Nephron (organoid): ENCODE measurements around the gene KAT7.
"Not testable (repeated sequence)": the region's sequence is repeated elsewhere in the genome, so short reads cannot be mapped to it uniquely, and the experiment has no call there.

Experiments used
- H3K27ac Mint-ChIP-seq, 3 experiments: 2 replicates each; pipeline ENCODE4 v1.8.0; 2020; ENCODE audit warnings: mixed read lengths in 3 of 3, mild to moderate bottlenecking in 2 of 3, moderate library complexity in 1 of 3
- H3K27me3 Mint-ChIP-seq: 2 replicates; pipeline ENCODE4 v1.8.0; 2021; ENCODE audit warnings: low read depth, mild to moderate bottlenecking, moderate library complexity, mixed read lengths
- H3K36me3 Mint-ChIP-seq: 2 replicates; pipeline ENCODE4 v1.8.0; 2020; ENCODE audit warnings: low read depth, mixed read lengths
- H3K4me1 Mint-ChIP-seq: 2 replicates; pipeline ENCODE4 v1.8.0; 2020; ENCODE audit warnings: mixed read lengths
- H3K4me3 Mint-ChIP-seq, 3 experiments: 2 replicates each; pipeline ENCODE4 v1.8.0; 2020; ENCODE audit warnings: mild to moderate bottlenecking in 3 of 3, mixed read lengths in 3 of 3, moderate library complexity in 2 of 3
- H3K9me3 Mint-ChIP-seq: 2 replicates; pipeline ENCODE4 v1.8.0; 2020; ENCODE audit warnings: mixed read lengths
- TF ChIP-seq, protein P1 (sequence below), 3 experiments: fragments of 200-600 bp; sonication (generic); IDR thresholded peaks; one replicate each; pipeline ENCODE4 v1.5.0; 2021; ENCODE audit warnings: antibody characterized with exemption in 3 of 3; ENCODE audit not compliant: unreplicated experiment in 3 of 3

The KAT7 gene

DNA sequence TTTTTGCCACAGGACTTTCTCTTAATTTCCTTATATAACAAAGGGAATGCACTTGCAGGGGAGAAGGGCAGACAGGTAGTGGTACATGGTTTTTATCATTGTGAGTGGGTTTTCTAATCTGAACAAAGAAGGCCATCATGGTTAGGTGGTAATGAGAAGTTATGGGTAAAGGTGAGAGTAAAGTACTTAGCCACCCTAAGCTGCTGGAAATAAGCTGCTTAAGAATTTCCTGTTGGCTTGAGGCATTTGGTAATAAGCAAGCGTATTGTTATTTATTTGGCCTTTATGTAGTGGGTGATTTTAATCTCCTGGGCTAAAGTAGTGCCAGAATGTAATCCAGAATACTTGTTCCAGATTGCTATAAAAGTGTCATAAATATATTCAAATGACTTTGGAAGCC lies 32.3 kb downstream of the KAT7 start:
- H3K4me3 Mint-ChIP-seq = no peak overlapping the region
- no peaks in the 10 kb centered on the region for H3K4me1 Mint-ChIP-seq
- no peak overlapping the region for H3K27ac Mint-ChIP-seq
- TF ChIP-seq, protein P1, sequence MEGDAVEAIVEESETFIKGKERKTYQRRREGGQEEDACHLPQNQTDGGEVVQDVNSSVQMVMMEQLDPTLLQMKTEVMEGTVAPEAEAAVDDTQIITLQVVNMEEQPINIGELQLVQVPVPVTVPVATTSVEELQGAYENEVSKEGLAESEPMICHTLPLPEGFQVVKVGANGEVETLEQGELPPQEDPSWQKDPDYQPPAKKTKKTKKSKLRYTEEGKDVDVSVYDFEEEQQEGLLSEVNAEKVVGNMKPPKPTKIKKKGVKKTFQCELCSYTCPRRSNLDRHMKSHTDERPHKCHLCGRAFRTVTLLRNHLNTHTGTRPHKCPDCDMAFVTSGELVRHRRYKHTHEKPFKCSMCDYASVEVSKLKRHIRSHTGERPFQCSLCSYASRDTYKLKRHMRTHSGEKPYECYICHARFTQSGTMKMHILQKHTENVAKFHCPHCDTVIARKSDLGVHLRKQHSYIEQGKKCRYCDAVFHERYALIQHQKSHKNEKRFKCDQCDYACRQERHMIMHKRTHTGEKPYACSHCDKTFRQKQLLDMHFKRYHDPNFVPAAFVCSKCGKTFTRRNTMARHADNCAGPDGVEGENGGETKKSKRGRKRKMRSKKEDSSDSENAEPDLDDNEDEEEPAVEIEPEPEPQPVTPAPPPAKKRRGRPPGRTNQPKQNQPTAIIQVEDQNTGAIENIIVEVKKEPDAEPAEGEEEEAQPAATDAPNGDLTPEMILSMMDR (IDR thresholded peaks at IDR 0.05; ENCODE audit: unreplicated experiment in 3 of 3) = no peak
- H3K36me3 Mint-ChIP-seq = peaks cover 68% of the 10 kb centered on the region
- no peaks in the 10 kb centered on the region for H3K27me3 Mint-ChIP-seq
- no peaks in the 10 kb centered on the region for H3K9me3 Mint-ChIP-seq

DNA sequence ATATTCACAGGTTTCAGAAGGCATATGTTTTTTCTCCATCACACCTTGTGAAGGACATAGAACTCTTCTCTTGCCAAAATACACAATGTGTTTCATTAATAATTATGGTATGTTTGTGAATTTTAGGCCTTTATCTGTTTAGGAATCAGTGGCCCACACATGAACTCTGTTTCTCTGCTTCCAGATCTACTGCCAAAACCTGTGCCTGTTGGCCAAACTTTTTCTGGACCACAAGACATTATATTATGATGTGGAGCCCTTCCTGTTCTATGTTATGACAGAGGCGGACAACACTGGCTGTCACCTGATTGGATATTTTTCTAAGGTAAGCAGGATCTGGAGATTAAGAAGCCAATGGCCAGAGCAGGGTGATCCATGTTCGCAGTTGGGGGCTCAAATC lies 33.0 kb downstream of the KAT7 start:
- H3K4me1 Mint-ChIP-seq = no peaks in the 10 kb centered on the region
- peaks cover 74% of the 10 kb centered on the region for H3K36me3 Mint-ChIP-seq
- no peak overlapping the region for H3K4me3 Mint-ChIP-seq
- TF ChIP-seq, protein P1 (IDR thresholded peaks at IDR 0.05; ENCODE audit: unreplicated experiment in 3 of 3) = no peak
- H3K27ac Mint-ChIP-seq = no peak overlapping the region
- H3K9me3 Mint-ChIP-seq = no peaks in the 10 kb centered on the region
- H3K27me3 Mint-ChIP-seq = no peaks in the 10 kb centered on the region

DNA sequence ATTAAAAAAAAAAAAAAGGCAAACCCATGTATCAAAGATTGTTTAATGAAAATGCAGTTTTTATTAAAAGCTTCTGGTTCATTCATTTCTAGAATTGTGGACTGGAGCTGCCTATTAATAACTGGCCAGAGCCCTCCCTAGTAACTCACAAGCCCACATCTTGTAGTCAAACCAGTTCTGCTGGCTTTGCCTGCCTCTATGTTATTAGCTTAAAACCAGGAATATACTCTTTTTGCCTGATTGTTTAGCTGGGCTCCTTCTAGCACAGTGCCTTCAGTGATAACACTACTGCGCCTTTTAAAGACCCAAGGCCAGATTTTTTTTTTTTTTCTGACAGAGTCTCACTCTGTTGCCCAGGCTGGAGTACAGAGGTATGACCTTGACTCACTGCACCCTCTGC lies 33.4 kb downstream of the KAT7 start:
- Mint-ChIP-seq H3K27ac (no peak overlapping the region), H3K4me1 (no peaks in the 10 kb centered on the region), H3K9me3 (no peaks in the 10 kb centered on the region), H3K4me3 (no peak overlapping the region), H3K27me3 (no peaks in the 10 kb centered on the region), H3K36me3 (peaks cover 69% of the 10 kb centered on the region)
- TF ChIP-seq, protein P1 (IDR thresholded peaks at IDR 0.05; ENCODE audit: unreplicated experiment in 3 of 3) = no peak

DNA sequence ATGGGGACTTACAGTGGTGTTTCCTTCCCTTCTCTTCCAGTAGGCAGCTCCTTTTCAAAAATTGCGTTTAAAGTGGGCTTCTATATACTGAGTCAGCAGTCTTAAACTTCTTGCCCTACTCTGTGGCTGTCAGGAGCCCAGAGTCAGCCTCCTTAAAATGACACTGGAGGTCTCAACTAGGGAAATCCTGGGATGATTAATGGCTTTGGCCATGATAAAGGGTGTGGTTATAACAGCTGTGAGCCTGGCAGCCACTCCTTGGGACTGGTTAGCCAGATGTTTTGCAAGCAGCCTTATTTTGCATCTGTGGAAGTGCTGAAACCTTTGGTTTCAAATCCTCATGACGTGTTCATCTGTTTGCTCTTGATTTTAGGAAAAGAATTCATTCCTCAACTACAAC lies 34.3 kb downstream of the KAT7 start:
- H3K36me3 Mint-ChIP-seq = peaks cover 72% of the 10 kb centered on the region
- no peak overlapping the region for H3K27ac Mint-ChIP-seq
- no peak overlapping the region for H3K4me3 Mint-ChIP-seq
- TF ChIP-seq, protein P1 (IDR thresholded peaks at IDR 0.05; ENCODE audit: unreplicated experiment in 3 of 3) = no peak
- H3K4me1 Mint-ChIP-seq = no peaks in the 10 kb centered on the region
- no peaks in the 10 kb centered on the region for H3K9me3 Mint-ChIP-seq
- no peaks in the 10 kb centered on the region for H3K27me3 Mint-ChIP-seq

DNA sequence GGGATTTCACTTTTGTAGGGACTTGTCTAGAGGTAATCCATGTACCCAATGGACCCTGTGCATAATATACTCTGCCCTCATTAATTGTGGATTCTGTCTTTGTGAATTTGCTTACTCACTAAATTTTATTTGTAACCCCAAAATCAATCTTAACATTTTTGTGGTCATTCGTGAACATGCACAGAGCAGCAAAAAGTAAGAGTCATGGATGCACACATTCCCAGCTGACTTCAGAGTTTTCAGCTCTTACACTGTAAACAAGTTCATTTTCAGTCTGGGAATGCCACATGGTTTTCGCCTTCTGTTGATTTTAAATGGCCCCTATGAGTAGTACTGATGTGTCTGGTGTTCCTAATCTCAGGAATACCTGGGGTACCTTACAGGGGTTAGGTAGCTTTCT lies 35.1 kb downstream of the KAT7 start:
- H3K4me3 Mint-ChIP-seq = no peak overlapping the region
- peaks cover 72% of the 10 kb centered on the region for H3K36me3 Mint-ChIP-seq
- no peaks in the 10 kb centered on the region for H3K27me3 Mint-ChIP-seq
- H3K27ac Mint-ChIP-seq = no peak overlapping the region
- H3K9me3 Mint-ChIP-seq = no peaks in the 10 kb centered on the region
- H3K4me1 Mint-ChIP-seq = no peaks in the 10 kb centered on the region
- TF ChIP-seq, protein P1 (IDR thresholded peaks at IDR 0.05; ENCODE audit: unreplicated experiment in 3 of 3) = no peak

DNA sequence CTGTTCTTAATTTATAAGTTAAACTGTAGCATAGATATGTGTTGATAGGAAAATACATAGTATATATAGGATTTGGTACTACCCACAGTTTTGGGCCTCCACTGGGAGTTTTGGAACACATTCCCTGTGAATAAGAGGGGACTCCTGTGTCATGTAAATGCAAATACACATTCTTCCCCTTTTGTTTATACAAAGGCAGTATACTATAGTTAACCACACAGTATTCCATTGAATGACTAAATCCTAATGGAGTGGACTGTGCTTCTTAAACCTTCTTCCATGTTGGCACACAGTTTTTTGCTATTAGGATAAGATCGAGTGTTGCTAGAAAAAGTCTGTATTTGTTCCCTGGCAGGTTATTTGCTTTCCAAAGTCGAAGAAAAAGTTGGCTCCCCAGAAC lies 37.2 kb downstream of the KAT7 start:
- TF ChIP-seq, protein P1 (IDR thresholded peaks at IDR 0.05; ENCODE audit: unreplicated experiment in 3 of 3) = no peak
- no peaks in the 10 kb centered on the region for H3K27me3 Mint-ChIP-seq
- no peaks in the 10 kb centered on the region for H3K4me1 Mint-ChIP-seq
- H3K36me3 Mint-ChIP-seq = peaks cover 72% of the 10 kb centered on the region
- H3K27ac Mint-ChIP-seq = no peak overlapping the region
- no peak overlapping the region for H3K4me3 Mint-ChIP-seq
- no peaks in the 10 kb centered on the region for H3K9me3 Mint-ChIP-seq

DNA sequence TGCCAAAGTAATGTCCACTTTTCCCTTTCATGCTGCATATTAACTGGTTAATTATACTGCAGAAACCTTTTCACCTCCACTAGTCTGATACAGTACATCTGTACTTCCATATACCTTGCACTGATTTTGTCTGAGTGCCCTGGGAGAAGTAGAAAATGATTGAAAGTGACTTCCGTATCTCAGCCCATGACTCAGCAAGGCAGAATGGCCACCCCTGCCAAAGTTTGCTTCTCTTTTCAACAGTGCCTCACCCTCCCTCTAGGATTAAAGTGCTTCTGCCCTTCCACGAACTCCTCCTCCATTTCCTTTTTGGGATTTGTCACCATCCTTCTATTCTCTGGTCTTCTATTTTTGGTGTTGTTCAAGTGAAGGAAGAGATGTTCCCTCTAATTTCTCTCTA lies 39.8 kb downstream of the KAT7 start:
- not testable (repeated sequence) for H3K4me1 Mint-ChIP-seq, H3K9me3 Mint-ChIP-seq, H3K27me3 Mint-ChIP-seq, H3K27ac Mint-ChIP-seq, H3K4me3 Mint-ChIP-seq
- peaks cover 67% of the 10 kb centered on the region for H3K36me3 Mint-ChIP-seq
